Measurements from ENCODE around the gene SLX4. TPM values are rescaled to one million over a fixed set of nuclear protein-coding genes. Genes with fewer than 3 reads are reported as not detected.
A peak's percentile ranks its signal among the peaks of the same experiment; 100 is the strongest.

The SLX4 gene
- total and polyA plus RNA-seq, 9 of the 15 experiments (the other 6 are each of a cell fraction or from before 2014, with no cell fraction given), result 0.29 to 7.9 (median 3.8) TPM

DNA sequence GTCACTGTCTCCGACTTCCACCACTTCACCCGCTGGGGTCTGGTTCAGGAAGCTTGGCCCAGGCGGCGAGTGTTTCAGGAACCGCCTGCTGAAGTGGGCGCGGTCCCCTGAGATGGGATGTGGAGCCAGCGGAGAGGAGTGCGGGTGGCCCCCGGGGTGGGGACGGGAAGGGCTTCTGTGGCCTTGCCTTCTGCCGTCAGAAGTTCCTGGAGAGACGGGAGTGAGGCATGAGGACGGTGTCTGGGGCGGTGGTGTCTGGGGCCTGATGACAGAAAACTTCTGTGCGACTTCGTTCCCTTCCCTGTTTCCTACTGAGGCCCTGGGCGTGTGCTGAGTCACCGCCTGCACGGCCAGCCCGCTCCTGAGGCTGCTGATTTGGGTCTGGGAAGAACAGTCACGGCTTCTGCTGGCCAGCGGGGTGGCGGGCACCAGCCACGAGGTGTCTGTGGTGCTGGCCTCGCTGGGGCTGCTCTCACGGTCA lies 21.9 kb downstream of the SLX4 start (continued):
- TF ChIP-seq MTA3 (IDR thresholded peaks at IDR 0.05; ENCODE audit: borderline replicate concordance) (peak; percentile 38; the same call in 1 of the 2 replicates), PHF8 (IDR thresholded peaks at IDR 0.05; ENCODE audit: borderline replicate concordance, low read length) (no peak; the same call in 1 of the 2 replicates), MYC (IDR thresholded peaks at IDR 0.05; ENCODE audit: low read depth, low read length) (peak; percentile 29; the same call in 1 of the 2 replicates), MYC (CRISPR knock-in tag; IDR thresholded peaks at IDR 0.05; ENCODE audit: borderline replicate concordance, low read depth) (no peak), HMGN3 (IDR thresholded peaks at IDR 0.05; ENCODE audit: borderline replicate concordance, extremely low read depth, insufficient read length, low read depth, low read length) (peak; percentile 64), ATF1 (CRISPR knock-in tag; IDR thresholded peaks at IDR 0.05) (no peak), ATF1 (tag; IDR thresholded peaks at IDR 0.05) (0 out of 2 replicates have a peak, but pooled peaks have one; percentile 9), JUN (IDR thresholded peaks at IDR 0.05; ENCODE audit: borderline replicate concordance, low read depth, low read length) (peak; percentile 44; the same call in 1 of the 2 replicates), JUN (CRISPR knock-in tag; IDR thresholded peaks at IDR 0.05; ENCODE audit: borderline replicate concordance) (no peak), RBBP5 (IDR thresholded peaks at IDR 0.05; ENCODE audit: borderline replicate concordance, insufficient read depth, low read length, poor library complexity, severe bottlenecking) (peak; percentile 63)
- TF ChIP-seq, protein P1, sequence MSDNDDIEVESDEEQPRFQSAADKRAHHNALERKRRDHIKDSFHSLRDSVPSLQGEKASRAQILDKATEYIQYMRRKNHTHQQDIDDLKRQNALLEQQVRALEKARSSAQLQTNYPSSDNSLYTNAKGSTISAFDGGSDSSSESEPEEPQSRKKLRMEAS (CRISPR knock-in tag; IDR thresholded peaks at IDR 0.05), result peak; percentile 41; the same call in 1 of the 2 replicates
- TF ChIP-seq, protein P2, sequence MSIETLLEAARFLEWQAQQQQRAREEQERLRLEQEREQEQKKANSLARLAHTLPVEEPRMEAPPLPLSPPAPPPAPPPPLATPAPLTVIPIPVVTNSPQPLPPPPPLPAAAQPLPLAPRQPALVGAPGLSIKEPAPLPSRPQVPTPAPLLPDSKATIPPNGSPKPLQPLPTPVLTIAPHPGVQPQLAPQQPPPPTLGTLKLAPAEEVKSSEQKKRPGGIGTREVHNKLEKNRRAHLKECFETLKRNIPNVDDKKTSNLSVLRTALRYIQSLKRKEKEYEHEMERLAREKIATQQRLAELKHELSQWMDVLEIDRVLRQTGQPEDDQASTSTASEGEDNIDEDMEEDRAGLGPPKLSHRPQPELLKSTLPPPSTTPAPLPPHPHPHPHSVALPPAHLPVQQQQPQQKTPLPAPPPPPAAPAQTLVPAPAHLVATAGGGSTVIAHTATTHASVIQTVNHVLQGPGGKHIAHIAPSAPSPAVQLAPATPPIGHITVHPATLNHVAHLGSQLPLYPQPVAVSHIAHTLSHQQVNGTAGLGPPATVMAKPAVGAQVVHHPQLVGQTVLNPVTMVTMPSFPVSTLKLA (conservative IDR thresholded peaks at IDR 0.05), result no peak
- TF ChIP-seq, protein P3, sequence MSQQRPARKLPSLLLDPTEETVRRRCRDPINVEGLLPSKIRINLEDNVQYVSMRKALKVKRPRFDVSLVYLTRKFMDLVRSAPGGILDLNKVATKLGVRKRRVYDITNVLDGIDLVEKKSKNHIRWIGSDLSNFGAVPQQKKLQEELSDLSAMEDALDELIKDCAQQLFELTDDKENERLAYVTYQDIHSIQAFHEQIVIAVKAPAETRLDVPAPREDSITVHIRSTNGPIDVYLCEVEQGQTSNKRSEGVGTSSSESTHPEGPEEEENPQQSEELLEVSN (IDR thresholded peaks at IDR 0.05; ENCODE audit: borderline replicate concordance in 1 of 2, extremely low read depth in 1 of 2, insufficient read depth in 1 of 2, insufficient read length in 1 of 2, low read depth in 1 of 2, low read length in 1 of 2, poor library complexity in 1 of 2, severe bottlenecking in 1 of 2), result peak; percentile 60 to 64
- TF ChIP-seq, protein P4, sequence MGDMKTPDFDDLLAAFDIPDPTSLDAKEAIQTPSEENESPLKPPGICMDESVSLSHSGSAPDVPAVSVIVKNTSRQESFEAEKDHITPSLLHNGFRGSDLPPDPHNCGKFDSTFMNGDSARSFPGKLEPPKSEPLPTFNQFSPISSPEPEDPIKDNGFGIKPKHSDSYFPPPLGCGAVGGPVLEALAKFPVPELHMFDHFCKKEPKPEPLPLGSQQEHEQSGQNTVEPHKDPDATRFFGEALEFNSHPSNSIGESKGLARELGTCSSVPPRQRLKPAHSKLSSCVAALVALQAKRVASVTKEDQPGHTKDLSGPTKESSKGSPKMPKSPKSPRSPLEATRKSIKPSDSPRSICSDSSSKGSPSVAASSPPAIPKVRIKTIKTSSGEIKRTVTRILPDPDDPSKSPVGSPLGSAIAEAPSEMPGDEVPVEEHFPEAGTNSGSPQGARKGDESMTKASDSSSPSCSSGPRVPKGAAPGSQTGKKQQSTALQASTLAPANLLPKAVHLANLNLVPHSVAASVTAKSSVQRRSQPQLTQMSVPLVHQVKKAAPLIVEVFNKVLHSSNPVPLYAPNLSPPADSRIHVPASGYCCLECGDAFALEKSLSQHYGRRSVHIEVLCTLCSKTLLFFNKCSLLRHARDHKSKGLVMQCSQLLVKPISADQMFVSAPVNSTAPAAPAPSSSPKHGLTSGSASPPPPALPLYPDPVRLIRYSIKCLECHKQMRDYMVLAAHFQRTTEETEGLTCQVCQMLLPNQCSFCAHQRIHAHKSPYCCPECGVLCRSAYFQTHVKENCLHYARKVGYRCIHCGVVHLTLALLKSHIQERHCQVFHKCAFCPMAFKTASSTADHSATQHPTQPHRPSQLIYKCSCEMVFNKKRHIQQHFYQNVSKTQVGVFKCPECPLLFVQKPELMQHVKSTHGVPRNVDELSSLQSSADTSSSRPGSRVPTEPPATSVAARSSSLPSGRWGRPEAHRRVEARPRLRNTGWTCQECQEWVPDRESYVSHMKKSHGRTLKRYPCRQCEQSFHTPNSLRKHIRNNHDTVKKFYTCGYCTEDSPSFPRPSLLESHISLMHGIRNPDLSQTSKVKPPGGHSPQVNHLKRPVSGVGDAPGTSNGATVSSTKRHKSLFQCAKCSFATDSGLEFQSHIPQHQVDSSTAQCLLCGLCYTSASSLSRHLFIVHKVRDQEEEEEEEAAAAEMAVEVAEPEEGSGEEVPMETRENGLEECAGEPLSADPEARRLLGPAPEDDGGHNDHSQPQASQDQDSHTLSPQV (IDR thresholded peaks at IDR 0.05), result peak; percentile 86
- TF ChIP-seq, protein P5, sequence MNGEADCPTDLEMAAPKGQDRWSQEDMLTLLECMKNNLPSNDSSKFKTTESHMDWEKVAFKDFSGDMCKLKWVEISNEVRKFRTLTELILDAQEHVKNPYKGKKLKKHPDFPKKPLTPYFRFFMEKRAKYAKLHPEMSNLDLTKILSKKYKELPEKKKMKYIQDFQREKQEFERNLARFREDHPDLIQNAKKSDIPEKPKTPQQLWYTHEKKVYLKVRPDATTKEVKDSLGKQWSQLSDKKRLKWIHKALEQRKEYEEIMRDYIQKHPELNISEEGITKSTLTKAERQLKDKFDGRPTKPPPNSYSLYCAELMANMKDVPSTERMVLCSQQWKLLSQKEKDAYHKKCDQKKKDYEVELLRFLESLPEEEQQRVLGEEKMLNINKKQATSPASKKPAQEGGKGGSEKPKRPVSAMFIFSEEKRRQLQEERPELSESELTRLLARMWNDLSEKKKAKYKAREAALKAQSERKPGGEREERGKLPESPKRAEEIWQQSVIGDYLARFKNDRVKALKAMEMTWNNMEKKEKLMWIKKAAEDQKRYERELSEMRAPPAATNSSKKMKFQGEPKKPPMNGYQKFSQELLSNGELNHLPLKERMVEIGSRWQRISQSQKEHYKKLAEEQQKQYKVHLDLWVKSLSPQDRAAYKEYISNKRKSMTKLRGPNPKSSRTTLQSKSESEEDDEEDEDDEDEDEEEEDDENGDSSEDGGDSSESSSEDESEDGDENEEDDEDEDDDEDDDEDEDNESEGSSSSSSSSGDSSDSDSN (IDR thresholded peaks at IDR 0.05; ENCODE audit: borderline replicate concordance in 1 of 2, low read depth in 2 of 2, low read length in 2 of 2), result peak in 1 of 2 experiments; percentile 47; a peak in 1 of 4 replicates
